Upper lobe of left lung (tissue), 6 donors: ENCODE measurements around the gene SELENOM. TPM values are rescaled to one million over a fixed set of nuclear protein-coding genes. Genes with fewer than 3 reads are reported as not detected.

ENCODE experiments used
- ATAC-seq, 2 donors: fragments of 200-7000 bp; cut with Tn5 transposase; one replicate each; pipeline ENCODE4 v1.9.1; 2022; ENCODE audit warnings: mild to moderate bottlenecking in 2 of 2, moderate library complexity in 2 of 2; ENCODE audit not compliant: low FRiP score in 2 of 2
- DNase-seq, 2 donors: peaks; one replicate each; pipeline ENCODE4 v3.0.0-alpha.2; 2019 to 2020
- H3K27ac ChIP-seq, 4 donors: fragments of 200-600 bp; sonication (generic); one replicate each; pipeline ENCODE4 v1.5.1; 2016 to 2019
- H3K27me3 ChIP-seq, 4 donors: fragments of 200-600 bp; sonication (generic); one replicate each; pipeline ENCODE4 v1.5.1; 2017 to 2019
- H3K36me3 ChIP-seq, 4 donors: fragments of 200-600 bp; sonication (generic); one replicate each; pipeline ENCODE4 v1.5.1; 2016 to 2019
- H3K4me1 ChIP-seq, 4 donors: fragments of 200-600 bp; sonication (generic); one replicate each; pipeline ENCODE4 v1.5.1; 2018 to 2019
- H3K4me3 ChIP-seq, 4 donors: fragments of 200-600 bp; sonication (generic); one replicate each; pipeline ENCODE4 v1.5.1; 2017 to 2019; ENCODE audit warnings: mild to moderate bottlenecking in 2 of 4, moderate library complexity in 1 of 4
- H3K9me3 ChIP-seq, 4 donors: fragments of 200-600 bp; sonication (generic); one replicate each; pipeline ENCODE4 v1.5.1; 2018 to 2019
- EP300 ChIP-seq, 4 donors: sonication (generic); formaldehyde crosslinking; IDR thresholded peaks; one replicate each; pipeline ENCODE4 v1.5.1; 2017; ENCODE audit warnings: antibody characterized with exemption in 4 of 4, control low read depth in 2 of 4
- POLR2A ChIP-seq, 4 donors: fragments of 450-650 bp; IDR thresholded peaks; one replicate each; pipeline ENCODE4 v1.5.1; 2016 to 2017; ENCODE audit warnings: antibody characterized with exemption in 4 of 4, mild to moderate bottlenecking in 2 of 4
- POLR2AphosphoS5 ChIP-seq, 2 donors: sonication (generic); formaldehyde crosslinking; IDR thresholded peaks; one replicate each; pipeline ENCODE4 v1.5.1; 2017; ENCODE audit warnings: antibody characterized with exemption in 2 of 2
- WGBS, 2 donors: methylation state at CpG; one replicate each; pipeline ENCODE4 v1.1.5; 2017 to 2018; 5-methylcytosine and 5-hydroxymethylcytosine counted together
- total RNA-seq, 6 donors: library from RNA; depleted of rRNA in 4 of 6; stranded (reverse); fragments of >200 nt in 4 of 6; gene quantifications; one replicate each; pipeline versions ENCODE4 v1.1.0 to v1.2.1, GENCODE V29; 2016 to 2021
- TF ChIP-seq, protein P1 (sequence below), 6 experiments: fragments of 450-650 bp in 4 of 6; fragments of 200-600 bp in 2 of 6; sonication (generic) in 2 of 6; IDR thresholded peaks; one replicate each; pipeline ENCODE4 v1.5.1; 2016 to 2019; ENCODE audit warnings: antibody characterized with exemption in 6 of 6
- donor health status: DM: no; HTN: no; CAD: no; lungs with moderate emphysema.
- donor health status: DM: no; HTN: yes; CAD: no; lungs with severe emphysema.

SELENOM gene
- total RNA-seq, 6 donors from 2014 or later: 51.3 to 154 (median 99.7) TPM

DNA sequence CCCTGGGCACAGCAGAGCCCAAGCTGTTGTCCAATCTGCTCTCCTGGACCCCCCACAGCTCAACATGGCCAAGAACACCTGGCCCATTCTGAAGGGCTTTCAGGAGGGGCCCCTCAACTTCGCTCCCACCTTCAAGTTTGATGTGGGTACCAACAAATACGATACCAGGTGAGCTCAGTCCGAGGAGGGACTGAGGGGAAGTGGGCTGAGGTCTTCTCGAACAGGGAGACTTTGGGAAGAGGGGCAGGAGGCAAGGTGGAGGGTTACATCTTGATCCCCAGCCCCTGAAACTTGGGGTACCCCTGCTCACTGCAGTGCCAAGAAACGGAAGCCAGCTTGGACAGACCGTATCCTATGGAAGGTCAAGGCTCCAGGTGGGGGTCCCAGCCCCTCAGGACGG, 20.8 kb upstream of the SELENOM start:
- Histone ChIP-seq H3K27me3 (no peaks in the 10 kb centered on the region), H3K27ac (no peak overlapping the region), H3K4me1 (peaks cover 0 to 19% (median 6%) of the 10 kb centered on the region in 4 donors), H3K4me3 (no peak overlapping the region), H3K9me3 (no peaks in the 10 kb centered on the region), H3K36me3 (no peaks in the 10 kb centered on the region)
- 89 to 92% methylated on average over 7 of the region's 7 CpGs for WGBS, 2 donors
- ATAC-seq (no peak), DNase-seq (no peak)
- no peak for TF ChIP-seq POLR2AphosphoS5 (IDR thresholded peaks at IDR 0.05)
- no peak for TF ChIP-seq EP300 (IDR thresholded peaks at IDR 0.05)
- TF ChIP-seq, protein P1, sequence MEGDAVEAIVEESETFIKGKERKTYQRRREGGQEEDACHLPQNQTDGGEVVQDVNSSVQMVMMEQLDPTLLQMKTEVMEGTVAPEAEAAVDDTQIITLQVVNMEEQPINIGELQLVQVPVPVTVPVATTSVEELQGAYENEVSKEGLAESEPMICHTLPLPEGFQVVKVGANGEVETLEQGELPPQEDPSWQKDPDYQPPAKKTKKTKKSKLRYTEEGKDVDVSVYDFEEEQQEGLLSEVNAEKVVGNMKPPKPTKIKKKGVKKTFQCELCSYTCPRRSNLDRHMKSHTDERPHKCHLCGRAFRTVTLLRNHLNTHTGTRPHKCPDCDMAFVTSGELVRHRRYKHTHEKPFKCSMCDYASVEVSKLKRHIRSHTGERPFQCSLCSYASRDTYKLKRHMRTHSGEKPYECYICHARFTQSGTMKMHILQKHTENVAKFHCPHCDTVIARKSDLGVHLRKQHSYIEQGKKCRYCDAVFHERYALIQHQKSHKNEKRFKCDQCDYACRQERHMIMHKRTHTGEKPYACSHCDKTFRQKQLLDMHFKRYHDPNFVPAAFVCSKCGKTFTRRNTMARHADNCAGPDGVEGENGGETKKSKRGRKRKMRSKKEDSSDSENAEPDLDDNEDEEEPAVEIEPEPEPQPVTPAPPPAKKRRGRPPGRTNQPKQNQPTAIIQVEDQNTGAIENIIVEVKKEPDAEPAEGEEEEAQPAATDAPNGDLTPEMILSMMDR (IDR thresholded peaks at IDR 0.05): no peak
- no peak for TF ChIP-seq POLR2A (IDR thresholded peaks at IDR 0.05)

DNA sequence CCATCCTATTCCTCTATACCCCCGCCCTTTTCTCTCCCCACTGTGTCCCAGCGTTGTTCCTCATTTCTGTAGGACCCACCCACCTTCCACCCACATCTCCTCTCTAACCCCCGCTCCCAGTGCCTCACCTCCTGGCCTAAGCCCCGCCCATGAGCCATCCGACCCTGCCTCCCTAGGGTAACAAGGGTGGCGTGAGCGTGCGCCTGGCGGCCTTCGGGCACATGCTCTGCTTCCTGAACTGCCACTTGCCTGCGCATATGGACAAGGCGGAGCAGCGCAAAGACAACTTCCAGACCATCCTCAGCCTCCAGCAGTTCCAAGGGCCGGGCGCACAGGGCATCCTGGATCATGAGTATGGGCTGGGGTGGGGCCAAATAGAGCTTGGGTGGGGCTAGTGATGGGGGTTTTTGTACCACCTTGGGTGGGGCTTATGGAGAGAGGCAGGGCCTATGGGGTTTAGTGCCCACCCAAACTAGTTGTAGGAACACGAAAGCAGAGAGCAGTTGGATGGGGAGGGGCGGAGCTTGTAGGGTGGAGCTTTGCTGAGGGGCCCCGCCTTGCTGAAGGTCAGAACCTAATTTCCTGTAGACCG, 19.9 kb upstream of the SELENOM start:
- Histone ChIP-seq H3K4me3 (no peak overlapping the region), H3K36me3 (no peaks in the 10 kb centered on the region), H3K27ac (no peak overlapping the region), H3K9me3 (no peaks in the 10 kb centered on the region), H3K4me1 (peaks cover 6 to 27% (median 14%) of the 10 kb centered on the region in 4 donors), H3K27me3 (no peaks in the 10 kb centered on the region)
- TF ChIP-seq POLR2A (IDR thresholded peaks at IDR 0.05) (no peak), POLR2AphosphoS5 (IDR thresholded peaks at IDR 0.05) (no peak), EP300 (IDR thresholded peaks at IDR 0.05) (no peak)
- TF ChIP-seq, protein P1 (IDR thresholded peaks at IDR 0.05): no peak
- WGBS, 2 donors: 50 to 61% methylated on average over 14 to 19 of the region's 19 CpGs
- ATAC-seq: no peak
- no peak for DNase-seq

DNA sequence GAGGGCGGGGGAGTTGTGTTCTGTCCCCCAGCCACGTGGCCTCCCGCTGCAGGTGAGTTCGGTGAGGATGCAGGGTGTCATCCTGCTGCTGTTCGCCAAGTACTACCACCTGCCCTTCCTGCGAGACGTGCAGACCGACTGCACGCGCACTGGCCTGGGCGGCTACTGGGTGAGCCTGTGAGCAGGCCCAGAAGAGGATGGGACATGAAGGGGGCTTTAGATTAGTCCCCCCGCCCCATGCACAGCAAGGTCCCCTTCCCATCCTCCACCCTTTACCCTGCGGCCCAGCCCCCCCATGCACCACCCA, 19.5 kb upstream of the SELENOM start:
- no peaks in the 10 kb centered on the region for H3K27me3 ChIP-seq
- WGBS, 2 donors: 91 to 92% methylated on average over 9 to 13 of the region's 13 CpGs
- peaks cover 6 to 29% (median 16%) of the 10 kb centered on the region in 4 donors for H3K4me1 ChIP-seq
- H3K27ac ChIP-seq: no peak overlapping the region
- no peak for ATAC-seq
- no peak for DNase-seq
- H3K36me3 ChIP-seq: no peaks in the 10 kb centered on the region
- no peaks in the 10 kb centered on the region for H3K9me3 ChIP-seq
- H3K4me3 ChIP-seq: no peak overlapping the region
- TF ChIP-seq EP300 (IDR thresholded peaks at IDR 0.05) (no peak), POLR2AphosphoS5 (IDR thresholded peaks at IDR 0.05) (no peak), POLR2A (IDR thresholded peaks at IDR 0.05) (no peak)
- TF ChIP-seq, protein P1 (IDR thresholded peaks at IDR 0.05): no peak

DNA sequence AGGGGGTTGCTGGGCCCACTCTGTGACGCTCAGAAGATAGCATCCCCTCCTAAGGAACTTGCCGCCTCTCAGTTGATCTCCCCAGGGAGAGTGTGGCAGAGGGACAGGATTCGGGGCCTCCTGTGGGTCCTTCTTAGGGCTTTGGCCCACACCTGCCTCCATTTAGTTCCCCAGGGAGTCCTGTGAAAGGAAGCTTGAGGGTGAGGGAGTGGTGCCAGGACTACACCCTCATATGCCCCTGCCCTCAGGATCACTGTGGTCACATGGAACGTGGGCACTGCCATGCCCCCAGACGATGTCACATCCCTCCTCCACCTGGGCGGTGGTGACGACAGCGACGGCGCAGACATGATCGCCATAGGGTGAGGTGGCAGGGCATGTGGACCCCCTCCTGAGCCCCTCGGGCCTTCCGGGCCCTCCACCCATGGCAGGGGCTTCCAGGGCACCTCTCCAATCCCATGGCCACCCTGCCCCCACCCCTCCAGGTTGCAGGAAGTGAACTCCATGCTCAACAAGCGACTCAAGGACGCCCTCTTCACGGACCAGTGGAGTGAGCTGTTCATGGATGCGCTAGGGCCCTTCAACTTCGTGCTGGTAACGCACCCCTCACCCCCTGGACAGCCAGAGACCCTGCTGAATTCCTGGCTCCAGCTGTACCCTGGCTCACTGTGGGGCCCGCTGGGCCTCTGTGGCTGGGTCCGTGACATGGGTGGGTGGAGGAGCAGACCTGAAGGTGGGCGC, 18.9 kb upstream of the SELENOM start:
- ATAC-seq (no peak), DNase-seq (peak in 1 of 2 donors; percentile 44)
- Histone ChIP-seq H3K36me3 (no peaks in the 10 kb centered on the region), H3K4me1 (peaks cover 6 to 24% (median 16%) of the 10 kb centered on the region in 4 donors), H3K4me3 (no peak overlapping the region), H3K9me3 (no peaks in the 10 kb centered on the region), H3K27ac (no peak overlapping the region), H3K27me3 (no peaks in the 10 kb centered on the region)
- TF ChIP-seq EP300 (IDR thresholded peaks at IDR 0.05) (no peak), POLR2A (IDR thresholded peaks at IDR 0.05) (no peak), POLR2AphosphoS5 (IDR thresholded peaks at IDR 0.05) (no peak)
- TF ChIP-seq, protein P1 (IDR thresholded peaks at IDR 0.05): no peak
- 88% methylated on average over 22 of the region's 22 CpGs; no CpG with 5 or more reads in 1 of the 2 donors for WGBS, 2 donors
